ENCODE data around the gene FBN2.

The FBN2 gene

GRCh38 chr5:128538000-128538249 lies at the start of gene FBN2:
FBN2 (minus strand) TSS chr5:128538245; CDS start chr5:128537603, 642 bp downstream.
- TF ChIP-seq, protein P1, sequence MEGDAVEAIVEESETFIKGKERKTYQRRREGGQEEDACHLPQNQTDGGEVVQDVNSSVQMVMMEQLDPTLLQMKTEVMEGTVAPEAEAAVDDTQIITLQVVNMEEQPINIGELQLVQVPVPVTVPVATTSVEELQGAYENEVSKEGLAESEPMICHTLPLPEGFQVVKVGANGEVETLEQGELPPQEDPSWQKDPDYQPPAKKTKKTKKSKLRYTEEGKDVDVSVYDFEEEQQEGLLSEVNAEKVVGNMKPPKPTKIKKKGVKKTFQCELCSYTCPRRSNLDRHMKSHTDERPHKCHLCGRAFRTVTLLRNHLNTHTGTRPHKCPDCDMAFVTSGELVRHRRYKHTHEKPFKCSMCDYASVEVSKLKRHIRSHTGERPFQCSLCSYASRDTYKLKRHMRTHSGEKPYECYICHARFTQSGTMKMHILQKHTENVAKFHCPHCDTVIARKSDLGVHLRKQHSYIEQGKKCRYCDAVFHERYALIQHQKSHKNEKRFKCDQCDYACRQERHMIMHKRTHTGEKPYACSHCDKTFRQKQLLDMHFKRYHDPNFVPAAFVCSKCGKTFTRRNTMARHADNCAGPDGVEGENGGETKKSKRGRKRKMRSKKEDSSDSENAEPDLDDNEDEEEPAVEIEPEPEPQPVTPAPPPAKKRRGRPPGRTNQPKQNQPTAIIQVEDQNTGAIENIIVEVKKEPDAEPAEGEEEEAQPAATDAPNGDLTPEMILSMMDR (IDR thresholded peaks at IDR 0.05; ENCODE audit: borderline replicate concordance, control extremely low read depth, extremely low read depth, insufficient read depth, missing control alignments): no peak
- no peak for DNase-seq (ENCODE audit: low spot score)
- in situ Hi-C loops (cut with MboI; ENCODE audit: low sequenced_read_pairs, unreplicated experiment): no loop called here

GRCh38 chr5:128587275-128587674 lies 49.2 kb upstream of the FBN2 start:
- in situ Hi-C loops (cut with MboI; ENCODE audit: low sequenced_read_pairs, unreplicated experiment): no loop called here
- no peak for DNase-seq (ENCODE audit: low spot score)
- TF ChIP-seq, protein P1 (IDR thresholded peaks at IDR 0.05; ENCODE audit: borderline replicate concordance, control extremely low read depth, extremely low read depth, insufficient read depth, missing control alignments): no peak

DNA sequence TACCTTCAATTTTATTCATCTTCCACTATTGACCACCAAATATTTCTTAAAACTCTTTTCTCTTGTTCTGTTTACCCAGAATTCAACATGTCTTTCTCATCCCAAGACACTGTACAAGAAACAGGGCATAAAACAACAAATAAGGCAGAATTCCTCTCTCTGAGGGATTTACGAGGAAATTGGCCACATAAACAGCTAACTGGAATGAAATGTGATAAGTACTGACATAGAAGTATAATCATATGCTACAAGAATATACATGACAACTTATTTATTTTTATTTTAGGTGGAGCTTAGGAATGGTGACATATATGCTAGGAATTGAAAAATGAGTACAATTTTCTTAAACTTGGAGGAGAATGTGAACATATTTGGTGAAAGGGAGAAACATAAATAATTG lies 48.8 kb upstream of the FBN2 start:
- in situ Hi-C loops (cut with MboI; ENCODE audit: low sequenced_read_pairs, unreplicated experiment): no loop called here
- DNase-seq (ENCODE audit: low spot score): no peak
- TF ChIP-seq, protein P1 (IDR thresholded peaks at IDR 0.05; ENCODE audit: borderline replicate concordance, control extremely low read depth, extremely low read depth, insufficient read depth, missing control alignments): no peak

- in situ Hi-C loops (cut with MboI; ENCODE audit: low sequenced_read_pairs, unreplicated experiment): no loop called here
- DNase-seq (ENCODE audit: low spot score): no peak
- TF ChIP-seq, protein P1 (IDR thresholded peaks at IDR 0.05; ENCODE audit: borderline replicate concordance, control extremely low read depth, extremely low read depth, insufficient read depth, missing control alignments): no peak
Measured at GRCh38 chr5:128579639-128580038, 41.6 kb upstream of the FBN2 start.

GRCh38 chr5:128579093-128579492 lies 41.0 kb upstream of the FBN2 start:
- no peak for DNase-seq (ENCODE audit: low spot score)
- TF ChIP-seq, protein P1 (IDR thresholded peaks at IDR 0.05; ENCODE audit: borderline replicate concordance, control extremely low read depth, extremely low read depth, insufficient read depth, missing control alignments): no peak
- in situ Hi-C loops (cut with MboI; ENCODE audit: low sequenced_read_pairs, unreplicated experiment): no loop called here

- DNase-seq (ENCODE audit: low spot score): no peak
- TF ChIP-seq, protein P1 (IDR thresholded peaks at IDR 0.05; ENCODE audit: borderline replicate concordance, control extremely low read depth, extremely low read depth, insufficient read depth, missing control alignments): no peak
- in situ Hi-C loops (cut with MboI; ENCODE audit: low sequenced_read_pairs, unreplicated experiment): no loop called here
Measured at GRCh38 chr5:128574041-128574440, 36.0 kb upstream of the FBN2 start.

DNA sequence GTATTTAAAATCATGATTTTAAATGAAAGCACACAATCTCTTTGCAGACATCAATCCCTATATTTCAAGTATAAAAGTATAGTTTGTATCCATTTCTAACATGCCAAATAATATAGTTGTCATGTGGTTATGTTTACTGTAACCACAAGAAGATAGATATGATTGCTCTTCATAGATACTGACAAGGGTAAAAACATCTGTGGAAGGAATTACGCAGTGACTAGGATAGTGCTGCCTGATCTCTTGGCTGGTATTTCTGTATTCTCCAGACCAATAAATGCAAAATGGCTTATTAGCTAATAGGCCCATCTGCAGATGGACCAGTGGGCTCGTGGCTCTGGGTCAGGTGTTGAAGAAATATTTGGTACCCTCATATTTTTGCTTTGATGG lies 34.9 kb upstream of the FBN2 start:
- TF ChIP-seq, protein P1 (IDR thresholded peaks at IDR 0.05; ENCODE audit: borderline replicate concordance, control extremely low read depth, extremely low read depth, insufficient read depth, missing control alignments): no peak
- no peak for DNase-seq (ENCODE audit: low spot score)
- in situ Hi-C loops (cut with MboI; ENCODE audit: low sequenced_read_pairs, unreplicated experiment): no loop called here
